Measurements from ENCODE around the gene B4GALNT3.

GRCh38 chr12:585062-586061 lies 125.6 kb downstream of the B4GALNT3 start:
- TF ChIP-seq CTCF (IDR thresholded peaks at IDR 0.05 in 4 of 5, conservative IDR thresholded peaks at IDR 0.05 in 1 of 5) (no peak), POLR2A (IDR thresholded peaks at IDR 0.05) (no peak)

Measured in gastrocnemius medialis (tissue), 4 donors.